HEK293T (cell line): ENCODE data around the gene FBXO17.

Source experiments
- CTCF ChIA-PET: fragments of 350-600 bp; formaldehyde crosslinking; extraction: SDS; loops from one replicate; lab custom pipeline; 2021; ENCODE audit warnings: antibody characterized with exemption, inconsistent platforms; lab: Yijun Ruan, JAX
- POLR2A ChIA-PET: fragments of 350-600 bp; formaldehyde crosslinking; extraction: SDS; loops from one replicate; lab custom pipeline; 2020; ENCODE audit warnings: antibody characterized with exemption, inconsistent platforms; lab: Yijun Ruan, JAX
- DNase-seq: peaks from one replicate; pipeline ENCODE4 v3.0.0; 2012; ENCODE audit warnings: mixed read lengths; ENCODE audit errors: extremely low spot score
- ARNT ChIP-seq: fragments of 450-650 bp; IDR thresholded peaks from 2 replicates; pipeline ENCODE4 v1.6.1; 2017; ENCODE audit warnings: mild to moderate bottlenecking
- BHLHE40 ChIP-seq: fragments of 450-650 bp; IDR thresholded peaks from 2 replicates; pipeline ENCODE4 v1.6.1; 2016; ENCODE audit warnings: mild to moderate bottlenecking, moderate library complexity, borderline replicate concordance
- CTBP1 ChIP-seq: fragments of 450-650 bp; IDR thresholded peaks from 2 replicates; pipeline ENCODE4 v1.6.1; 2016; ENCODE audit warnings: borderline replicate concordance
- ELF4 ChIP-seq: fragments of 450-650 bp; IDR thresholded peaks from 2 replicates; pipeline ENCODE4 v1.6.1; 2017; ENCODE audit warnings: antibody characterized with exemption
- FOXA1 ChIP-seq: fragments of 450-650 bp; IDR thresholded peaks from 2 replicates; pipeline ENCODE4 v1.6.1; 2016; ENCODE audit warnings: mild to moderate bottlenecking
- FOXK2 ChIP-seq: fragments of 450-650 bp; IDR thresholded peaks from 2 replicates; pipeline ENCODE4 v1.6.1; 2016; ENCODE audit warnings: mild to moderate bottlenecking
- FOXM1 ChIP-seq: fragments of 450-650 bp; IDR thresholded peaks from 2 replicates; pipeline ENCODE4 v1.6.1; 2017; ENCODE audit warnings: mild to moderate bottlenecking, borderline replicate concordance
- HDGF ChIP-seq: fragments of 450-650 bp; IDR thresholded peaks from 2 replicates; pipeline ENCODE4 v1.6.1; 2017; ENCODE audit warnings: antibody characterized with exemption, borderline replicate concordance
- L3MBTL2 ChIP-seq: fragments of 450-650 bp; conservative IDR thresholded peaks from 2 replicates; pipeline ENCODE4 v1.6.1; 2016; ENCODE audit warnings: mild to moderate bottlenecking
- LEF1 ChIP-seq: fragments of 450-650 bp; IDR thresholded peaks from 2 replicates; pipeline ENCODE4 v1.6.1; 2017; ENCODE audit warnings: mild to moderate bottlenecking, borderline replicate concordance
- NFRKB ChIP-seq: fragments of 450-650 bp; IDR thresholded peaks from 2 replicates; pipeline ENCODE4 v1.6.1; 2016; ENCODE audit warnings: mild to moderate bottlenecking, moderate library complexity
- SP1 ChIP-seq: fragments of 450-650 bp; IDR thresholded peaks from 2 replicates; pipeline ENCODE4 v1.6.1; 2017
- SUZ12 ChIP-seq: fragments of 450-650 bp; IDR thresholded peaks from 2 replicates; pipeline ENCODE4 v1.6.1; 2016; ENCODE audit warnings: mild to moderate bottlenecking
- TARDBP ChIP-seq: fragments of 450-650 bp; IDR thresholded peaks from 2 replicates; pipeline ENCODE4 v1.6.1; 2016
- ZNF384 ChIP-seq: fragments of 450-650 bp; IDR thresholded peaks from 2 replicates; pipeline ENCODE4 v1.6.1; 2016
- TF ChIP-seq, protein P1 (sequence below): fragments of 450-650 bp; IDR thresholded peaks from 2 replicates; pipeline ENCODE4 v1.6.1; 2016

FBXO17 gene

DNA sequence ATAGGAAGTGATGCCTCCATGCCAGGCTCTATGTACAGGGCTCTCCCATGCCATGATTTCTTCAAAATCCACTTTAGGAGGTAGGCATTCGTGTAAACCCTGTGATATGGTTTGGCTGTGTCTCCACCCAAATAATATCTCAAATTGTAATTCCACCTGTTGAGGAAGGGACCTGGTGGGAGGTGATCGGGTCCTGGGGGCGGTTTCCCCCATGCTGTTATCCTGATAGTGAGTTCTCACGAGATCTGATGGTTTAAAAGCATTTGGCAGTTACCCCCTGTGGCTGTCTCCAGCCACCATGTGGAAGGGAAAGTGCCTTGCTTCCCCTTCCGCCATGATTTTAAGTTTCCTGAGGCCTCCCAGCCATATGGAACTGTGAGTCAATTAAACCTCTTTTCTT, 53.1 kb downstream of the FBXO17 start:
- CTCF ChIA-PET, result no interaction called here
- TF ChIP-seq SP1 (no peak), LEF1 (no peak), L3MBTL2 (no peak), BHLHE40 (no peak), TARDBP (no peak), ZNF384 (no peak), HDGF (no peak), ELF4 (no peak)
- TF ChIP-seq, protein P1, sequence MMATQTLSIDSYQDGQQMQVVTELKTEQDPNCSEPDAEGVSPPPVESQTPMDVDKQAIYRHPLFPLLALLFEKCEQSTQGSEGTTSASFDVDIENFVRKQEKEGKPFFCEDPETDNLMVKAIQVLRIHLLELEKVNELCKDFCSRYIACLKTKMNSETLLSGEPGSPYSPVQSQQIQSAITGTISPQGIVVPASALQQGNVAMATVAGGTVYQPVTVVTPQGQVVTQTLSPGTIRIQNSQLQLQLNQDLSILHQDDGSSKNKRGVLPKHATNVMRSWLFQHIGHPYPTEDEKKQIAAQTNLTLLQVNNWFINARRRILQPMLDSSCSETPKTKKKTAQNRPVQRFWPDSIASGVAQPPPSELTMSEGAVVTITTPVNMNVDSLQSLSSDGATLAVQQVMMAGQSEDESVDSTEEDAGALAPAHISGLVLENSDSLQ, result no peak
- no peak for DNase-seq
- POLR2A ChIA-PET, result no interaction called here

DNA sequence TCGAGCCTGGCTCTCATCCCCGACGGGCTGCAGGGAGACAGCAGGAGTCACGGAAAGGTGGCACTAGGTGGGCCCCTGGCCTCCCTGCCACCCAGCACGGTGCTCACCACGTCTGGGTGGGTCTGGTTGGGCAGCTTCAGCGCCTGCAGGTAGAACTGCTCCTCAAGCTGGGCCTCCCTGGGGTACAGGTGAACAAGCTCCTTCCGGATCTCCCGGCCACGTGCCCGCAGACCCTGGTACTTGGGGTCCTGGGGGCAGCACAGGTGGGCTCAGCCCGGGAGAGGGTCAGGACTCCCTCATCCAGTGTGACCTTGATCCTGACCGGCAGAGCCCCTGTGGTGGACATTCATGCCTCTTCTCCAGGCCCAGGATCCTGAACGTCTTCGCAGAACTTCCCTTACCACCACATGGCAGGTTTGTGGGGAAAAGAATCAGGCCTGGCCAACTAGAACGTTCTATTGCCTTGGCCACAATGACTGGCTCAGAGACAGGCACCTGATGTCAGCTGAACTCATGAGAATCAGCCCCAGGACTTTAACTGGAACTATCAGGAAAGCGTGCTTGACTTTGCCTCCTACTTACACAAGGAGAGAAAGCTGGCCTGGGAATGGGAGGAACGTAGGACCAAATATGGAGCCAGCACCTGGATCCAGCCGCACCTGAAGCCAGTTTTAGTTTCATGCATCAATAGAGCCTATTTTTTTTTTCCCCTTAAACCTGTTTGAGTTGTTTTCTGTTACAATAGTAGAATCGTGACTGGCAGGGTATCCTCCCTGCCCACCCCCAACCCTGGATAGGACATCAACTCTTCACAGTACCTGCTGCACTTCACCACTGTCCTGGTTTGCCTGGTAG, 53.9 kb downstream of the FBXO17 start:
- CTCF ChIA-PET, result no interaction called here
- TF ChIP-seq ARNT, result no peak
- no peak for TF ChIP-seq ZNF384
- no peak for DNase-seq
- POLR2A ChIA-PET, result interaction anchor here (0.7 to 1.2 kb wide), 2 partner anchors 9 to 13 kb away, joined by 3 read pairs; partner anchors contain the start of genes MRPS12 and SARS2

DNA sequence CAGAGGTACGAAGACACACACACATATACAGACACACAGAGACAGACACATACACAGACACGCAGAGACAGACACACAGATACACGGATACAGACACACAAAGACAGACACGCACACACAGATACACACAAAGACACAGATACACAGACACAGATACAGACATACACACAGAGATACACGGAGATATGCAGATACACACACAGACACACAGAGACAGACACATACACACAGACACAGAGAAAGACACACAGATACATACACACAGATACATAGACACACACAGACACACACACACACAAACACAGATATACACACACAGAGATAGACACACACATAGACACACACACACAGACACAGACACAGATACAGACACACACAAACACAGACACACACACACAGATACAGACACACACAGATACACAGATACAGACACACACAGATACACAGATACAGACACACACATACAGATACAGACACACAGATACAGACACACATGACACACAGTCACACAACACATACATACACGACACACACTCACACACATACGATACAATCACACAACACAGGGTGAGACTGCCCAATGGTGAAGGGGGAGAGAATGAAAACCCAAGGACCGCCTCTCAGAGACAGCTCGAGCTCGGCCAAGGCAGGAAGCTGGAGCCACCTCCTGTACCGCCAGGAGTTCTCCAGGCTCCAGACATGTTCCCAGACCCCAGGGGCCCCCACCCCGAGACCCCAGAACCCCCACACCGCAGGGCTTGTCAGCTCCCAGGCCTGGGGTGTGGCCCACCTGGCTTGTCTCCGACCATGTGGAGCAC, 54.7 kb downstream of the FBXO17 start:
- peak; percentile 83 for TF ChIP-seq TARDBP
- no peak for TF ChIP-seq FOXK2
- DNase-seq, result no peak
- POLR2A ChIA-PET, result interaction anchor here (0.7 to 1.2 kb wide), 2 partner anchors 9 to 14 kb away, joined by 3 read pairs; partner anchors contain the start of genes MRPS12 and SARS2
- CTCF ChIA-PET, result no interaction called here

DNA sequence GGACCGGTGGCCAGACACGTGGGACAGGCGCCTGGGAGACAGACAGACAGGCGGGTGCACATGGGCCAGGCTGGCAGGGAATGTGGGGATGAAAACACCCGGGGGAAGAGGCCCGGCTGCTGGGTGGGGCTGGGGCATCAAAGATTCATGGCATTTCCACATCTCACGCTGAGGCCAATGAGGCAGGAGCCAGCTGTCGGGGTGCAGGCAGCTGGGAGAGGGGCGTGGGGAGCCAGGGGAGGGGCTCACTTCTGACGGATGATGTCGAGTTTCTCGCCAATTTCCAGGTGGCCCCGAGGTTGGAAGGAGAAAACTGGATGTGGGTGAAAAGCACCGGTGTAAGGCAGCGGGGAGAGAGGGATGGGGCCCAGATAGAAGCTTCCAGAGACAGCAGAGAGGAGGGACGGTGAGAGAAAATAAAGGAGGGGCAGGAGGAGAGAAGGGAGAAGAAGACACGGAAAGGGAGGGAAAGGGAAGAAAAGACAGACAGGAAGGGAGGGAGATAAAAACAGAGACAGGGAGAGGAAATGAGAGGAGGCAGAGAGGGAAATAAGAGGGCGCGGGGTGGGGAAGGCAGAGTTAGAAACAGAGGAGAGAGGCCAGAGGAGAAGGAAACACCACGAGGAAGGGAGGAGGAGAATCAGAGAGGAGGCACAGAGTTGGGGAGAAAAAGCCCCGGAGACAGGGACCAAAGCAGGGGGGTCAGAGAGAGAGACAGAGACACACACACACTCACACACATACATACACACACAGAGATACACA, 55.5 kb downstream of the FBXO17 start:
- no peak for DNase-seq
- TF ChIP-seq, protein P1, result no peak
- TF ChIP-seq FOXM1 (no peak), FOXK2 (no peak), TARDBP (no peak), CTBP1 (no peak), LEF1 (no peak), BHLHE40 (no peak), SP1 (no peak)
- ChIA-PET POLR2A (interaction anchor here (1.5 kb wide), 1 partner anchor 10 kb away, joined by 6 read pairs; the partner anchor contains the start of genes MRPS12 and SARS2), CTCF (interaction anchor here (1.5 kb wide), 1 partner anchor 10 kb away, joined by 3 read pairs; the partner anchor contains the start of genes MRPS12 and SARS2)

DNA sequence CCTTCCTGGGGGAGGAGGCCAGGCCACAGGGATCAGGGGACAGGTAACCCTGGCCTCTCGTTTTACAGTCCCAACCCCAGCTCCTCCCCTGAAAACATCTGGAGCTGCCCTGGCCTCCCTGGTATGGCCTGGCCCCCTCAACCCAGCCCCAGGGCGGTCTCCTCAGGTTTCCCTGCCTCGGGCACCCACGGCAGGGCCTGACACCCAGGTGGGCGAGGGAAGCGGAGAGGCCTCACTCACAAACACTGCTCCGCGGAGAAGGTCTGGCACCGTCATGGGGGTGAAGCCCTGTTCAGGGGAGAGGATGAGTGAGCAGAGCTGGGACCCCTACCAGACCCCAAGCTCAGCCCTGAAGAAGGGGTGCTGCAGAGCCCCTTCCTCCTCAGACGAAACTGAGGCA, 57.0 kb downstream of the FBXO17 start:
- no peak for DNase-seq
- TF ChIP-seq CTBP1, result no peak
- no peak for TF ChIP-seq BHLHE40
- no peak for TF ChIP-seq ELF4
- no peak for TF ChIP-seq TARDBP
- no peak for TF ChIP-seq ZNF384
- TF ChIP-seq, protein P1, result no peak
- TF ChIP-seq FOXA1, result no peak
- no peak for TF ChIP-seq LEF1
- no peak for TF ChIP-seq NFRKB
- TF ChIP-seq FOXM1, result no peak
- TF ChIP-seq HDGF, result no peak
- TF ChIP-seq L3MBTL2, result no peak
- TF ChIP-seq SUZ12, result no peak
- TF ChIP-seq FOXK2, result no peak
- no peak for TF ChIP-seq ARNT
- no peak for TF ChIP-seq SP1
- ChIA-PET POLR2A (interaction anchor here (1.5 kb wide), 1 partner anchor 12 kb away, joined by 6 read pairs; the partner anchor contains the start of genes MRPS12 and SARS2), CTCF (interaction anchor here (1.5 kb wide), 1 partner anchor 12 kb away, joined by 3 read pairs; the partner anchor contains the start of genes MRPS12 and SARS2)
